ENCODE data around the gene OGA.

- TF ChIP-seq ASH2L (IDR thresholded peaks at IDR 0.05; ENCODE audit: low read length) (no peak), CHD2 (IDR thresholded peaks at IDR 0.05; ENCODE audit: low read length) (no peak), TEAD4 (IDR thresholded peaks at IDR 0.05; ENCODE audit: low read depth, low read length) (no peak), POLR2A (IDR thresholded peaks at IDR 0.05; ENCODE audit: control extremely low read depth in 1 of 2, low read depth in 2 of 2, low read length in 2 of 2) (no peak), MAX (IDR thresholded peaks at IDR 0.05) (peak; percentile 74), CTCF (IDR thresholded peaks at IDR 0.05; ENCODE audit: control extremely low read depth in 1 of 3, insufficient read depth in 1 of 3, low read depth in 1 of 3, low read length in 3 of 3) (no peak), RFX5 (IDR thresholded peaks at IDR 0.05; ENCODE audit: borderline replicate concordance, low read depth, low read length) (no peak), EZH2 (IDR thresholded peaks at IDR 0.05; ENCODE audit: low read depth, low read length, severe bottlenecking) (no peak), MAFK (IDR thresholded peaks at IDR 0.05; ENCODE audit: low read depth, low read length) (no peak), CEBPB (IDR thresholded peaks at IDR 0.05; ENCODE audit: low read depth, low read length) (no peak), KDM1A (IDR thresholded peaks at IDR 0.05; ENCODE audit: borderline replicate concordance, low read length) (no peak)
Measured at GRCh38 chr10:101776161-101776817, 42.0 kb downstream of the OGA start.

Measured in H1 (cell line).